H7 (cell line): Measurements from ENCODE around the gene NOA1. TPM values are rescaled to one million over a fixed set of nuclear protein-coding genes. Genes with fewer than 3 reads are reported as not detected.

Experiments
- DNase-seq: peaks from one replicate; pipeline ENCODE4 v3.0.0; 2012
- H3K27me3 ChIP-seq: 2 replicates; pipeline ENCODE4 v1.6.0; 2011; ENCODE audit warnings: mild to moderate bottlenecking, low read length; ENCODE audit not compliant: control insufficient read depth, insufficient read depth
- H3K36me3 ChIP-seq: replicated peaks from 2 replicates; pipeline ENCODE4 v1.5.1; 2011; ENCODE audit warnings: low read length; ENCODE audit not compliant: control insufficient read depth, insufficient read depth
- H3K4me3 ChIP-seq: 2 replicates; pipeline ENCODE4 v1.5.1; 2011; ENCODE audit warnings: low read depth, mild to moderate bottlenecking, control low read depth, low read length, moderate library complexity; ENCODE audit not compliant: insufficient read depth
- total RNA-seq: library from RNA; depleted of rRNA; stranded (reverse); fragments of >200 nt; shearing (Covaris generic); gene quantifications from 2 replicates; pipeline ENCODE4 v1.2.3, GENCODE V29; 2014; rRNA removed

NOA1 gene
- 38.8 and 51.7 TPM in 2 replicates for total RNA-seq

DNA sequence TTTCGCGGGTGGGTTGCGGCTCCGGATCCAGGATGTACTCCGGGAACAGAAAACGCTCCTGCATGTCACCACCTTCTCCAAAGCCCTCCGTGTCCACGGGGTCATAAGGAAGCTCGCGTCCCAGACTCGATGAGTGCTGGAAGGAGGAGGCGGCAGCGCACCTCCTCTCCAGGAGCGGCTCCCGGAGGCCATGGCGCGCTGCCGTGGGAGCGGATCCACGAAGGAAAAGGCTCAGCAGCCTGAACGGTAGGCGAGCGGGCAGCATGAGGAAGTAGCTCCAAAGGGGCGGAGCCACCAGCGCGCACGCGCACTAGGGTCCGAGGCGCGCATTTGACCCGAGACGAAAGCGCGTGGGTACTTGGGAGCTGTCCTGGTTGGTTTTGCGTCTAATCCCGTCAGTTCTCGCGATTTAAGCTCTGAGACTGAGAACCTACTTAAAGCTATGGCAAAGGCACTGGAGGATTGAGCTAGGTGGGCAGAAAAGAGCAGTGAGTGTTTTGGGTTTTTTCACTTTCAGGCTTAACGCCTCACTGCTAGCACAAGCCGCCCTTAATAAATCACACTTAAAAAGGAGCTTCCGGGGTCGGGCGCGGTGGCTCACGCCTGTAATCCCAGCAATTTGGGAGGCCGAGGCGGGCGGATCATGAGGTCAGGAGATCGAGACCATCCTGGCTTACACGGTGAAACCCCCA, at the start of gene NOA1:
TSS of gene NOA1 (minus strand) at position 286 of the 692 bp plus-strand sequence. CDS start at position 265, 21 bp downstream.
- Histone ChIP-seq H3K4me3 (peak within 1 kb of the TSS; percentile 89), H3K27me3 (no peaks in the 10 kb centered on the region), H3K36me3 (peaks cover 11% of the 10 kb centered on the region)
- DNase-seq = peak; percentile 95

DNA sequence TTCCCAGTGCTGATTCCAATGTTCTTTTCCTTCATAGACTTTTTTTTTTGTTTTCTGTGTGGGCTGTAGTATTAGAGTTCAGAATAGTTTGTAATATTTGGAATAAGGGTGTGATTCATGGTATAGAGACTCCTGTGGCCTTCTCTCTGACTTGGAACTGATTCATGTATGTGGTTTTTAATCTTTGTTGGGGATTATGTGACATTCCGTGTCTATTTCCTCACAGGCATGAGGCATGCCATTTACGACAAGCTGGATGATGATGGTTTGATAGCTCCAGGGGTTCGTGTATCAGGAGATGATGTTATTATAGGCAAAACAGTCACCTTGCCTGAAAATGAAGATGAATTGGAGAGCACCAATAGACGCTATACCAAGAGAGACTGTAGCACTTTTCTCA, 45.7 kb upstream of the NOA1 start:
- peaks cover 19% of the 10 kb centered on the region for H3K36me3 ChIP-seq
- H3K27me3 ChIP-seq = no peaks in the 10 kb centered on the region
- no peak for DNase-seq
- no peak overlapping the region for H3K4me3 ChIP-seq

DNA sequence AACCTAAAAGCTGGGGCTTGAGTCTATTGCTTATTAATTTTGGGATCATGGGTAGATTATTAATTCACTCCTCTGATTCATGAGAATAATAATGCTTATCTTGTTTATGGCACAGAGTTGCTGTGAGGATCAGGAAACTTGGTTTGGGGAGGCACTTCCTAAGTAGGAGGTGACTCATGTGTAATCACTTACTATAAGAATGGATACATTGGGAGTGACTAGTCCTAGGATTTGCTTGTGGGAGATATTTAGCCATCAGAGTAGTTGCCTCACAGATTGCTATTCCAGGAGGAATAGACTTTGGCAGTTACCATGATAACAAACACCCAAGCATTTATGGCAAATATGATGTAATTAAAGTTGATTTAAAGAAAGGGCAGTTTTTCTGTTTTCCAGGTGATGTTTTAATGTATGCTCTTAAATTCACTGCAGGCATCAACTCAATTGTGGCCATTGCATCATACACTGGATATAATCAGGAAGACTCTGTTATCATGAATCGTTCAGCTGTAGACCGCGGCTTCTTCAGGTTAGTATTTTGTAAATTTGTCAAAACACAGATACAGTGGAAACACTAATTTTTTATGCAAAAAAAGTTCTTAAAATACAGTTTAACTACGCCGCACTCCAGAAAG, 43.2 kb upstream of the NOA1 start:
- no peak overlapping the region for H3K4me3 ChIP-seq
- peaks cover 28% of the 10 kb centered on the region for H3K36me3 ChIP-seq
- no peak for DNase-seq
- no peaks in the 10 kb centered on the region for H3K27me3 ChIP-seq

DNA sequence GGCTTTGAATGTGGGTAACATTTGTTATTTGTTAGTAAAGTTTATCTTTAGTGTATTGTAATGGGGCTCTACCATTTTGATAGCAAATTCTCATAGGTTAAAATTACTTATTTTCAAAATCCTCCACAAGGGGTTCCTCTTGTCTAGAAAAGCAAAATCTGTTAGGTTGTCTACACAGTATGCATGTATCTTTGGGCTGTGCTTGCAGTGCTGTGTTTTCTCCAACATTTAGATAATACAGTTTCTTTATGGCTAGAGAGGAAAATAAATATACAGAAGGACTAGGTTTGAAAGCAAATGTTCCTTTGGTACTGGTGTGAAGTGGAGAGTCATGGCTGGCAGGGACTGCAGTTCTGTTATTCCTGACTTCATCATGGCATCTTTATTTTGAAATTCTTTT, 41.6 kb upstream of the NOA1 start:
- no peak for DNase-seq
- Histone ChIP-seq H3K4me3 (no peak overlapping the region), H3K36me3 (peaks cover 24% of the 10 kb centered on the region), H3K27me3 (no peaks in the 10 kb centered on the region)

DNA sequence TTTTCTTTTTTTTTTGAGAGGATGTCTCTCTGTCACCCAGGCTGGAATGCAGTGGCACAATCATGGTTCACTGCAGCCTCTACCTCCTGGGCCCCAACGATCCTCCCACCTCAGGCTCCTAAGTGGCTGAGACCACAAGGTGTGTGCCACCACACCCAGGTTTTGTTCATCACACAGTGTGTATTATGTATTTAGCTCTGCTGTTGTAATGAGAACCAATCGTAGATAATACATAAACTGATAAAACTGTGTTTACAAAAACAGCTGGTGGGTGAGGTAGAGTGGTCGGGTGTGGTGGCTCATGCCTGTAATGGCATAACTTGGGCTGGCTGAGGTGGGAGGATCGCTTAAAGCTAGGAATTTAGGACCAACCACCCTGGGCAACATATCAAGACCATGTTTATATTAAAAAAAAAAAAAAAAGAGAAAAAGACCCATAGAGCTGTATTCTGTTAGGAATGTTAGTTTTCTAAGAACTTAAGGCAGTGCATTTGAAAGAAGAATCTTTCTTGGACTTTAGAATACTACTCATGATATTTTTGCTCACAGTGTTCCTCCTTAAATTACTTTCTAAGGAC, 36.2 kb upstream of the NOA1 start:
- no peaks in the 10 kb centered on the region for H3K27me3 ChIP-seq
- peaks cover 23% of the 10 kb centered on the region for H3K36me3 ChIP-seq
- H3K4me3 ChIP-seq = no peak overlapping the region
- no peak for DNase-seq

DNA sequence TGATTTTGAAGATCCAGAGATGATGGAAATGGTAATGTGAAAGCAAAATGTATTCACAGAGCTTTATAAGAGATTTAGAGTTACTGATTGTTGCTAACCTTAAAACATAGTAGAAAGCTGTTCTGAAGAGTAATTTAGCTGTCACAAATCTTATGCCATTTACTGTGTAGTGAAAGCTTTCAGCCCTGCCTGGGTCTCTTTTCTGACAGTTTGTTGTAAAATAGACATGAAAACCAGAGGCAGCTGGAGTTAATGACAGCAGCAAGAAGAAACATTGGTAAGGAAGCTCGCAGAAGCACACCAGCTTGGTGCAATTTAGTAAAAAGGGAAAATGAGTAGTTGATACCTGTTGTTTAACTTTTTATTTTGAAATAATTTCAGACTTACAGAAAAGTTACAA, 22.3 kb upstream of the NOA1 start:
- DNase-seq = no peak
- Histone ChIP-seq H3K27me3 (no peaks in the 10 kb centered on the region), H3K36me3 (peaks cover 21% of the 10 kb centered on the region), H3K4me3 (no peak overlapping the region)

DNA sequence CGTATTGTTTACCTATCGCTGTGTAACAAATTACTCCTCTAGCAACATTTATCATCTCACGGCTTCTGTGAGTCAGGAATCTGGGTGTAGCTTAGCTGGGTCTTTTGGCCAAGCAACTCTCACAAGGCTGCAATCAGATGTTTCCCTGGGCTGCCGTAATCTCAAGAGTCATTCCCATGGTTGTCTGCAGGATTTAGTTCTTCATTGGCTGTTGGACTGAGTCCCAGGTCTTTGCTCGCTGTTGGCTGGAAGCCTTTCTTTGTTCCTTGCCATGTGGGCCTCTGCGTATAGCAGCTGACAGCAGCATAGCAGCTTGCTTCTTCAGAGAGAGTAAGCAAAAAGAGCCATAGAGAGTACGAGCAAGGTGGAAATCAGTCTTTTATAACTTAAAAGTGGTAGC, 18.1 kb upstream of the NOA1 start:
- H3K27me3 ChIP-seq = no peaks in the 10 kb centered on the region
- no peak overlapping the region for H3K4me3 ChIP-seq
- no peak for DNase-seq
- H3K36me3 ChIP-seq = peaks cover 18% of the 10 kb centered on the region

DNA sequence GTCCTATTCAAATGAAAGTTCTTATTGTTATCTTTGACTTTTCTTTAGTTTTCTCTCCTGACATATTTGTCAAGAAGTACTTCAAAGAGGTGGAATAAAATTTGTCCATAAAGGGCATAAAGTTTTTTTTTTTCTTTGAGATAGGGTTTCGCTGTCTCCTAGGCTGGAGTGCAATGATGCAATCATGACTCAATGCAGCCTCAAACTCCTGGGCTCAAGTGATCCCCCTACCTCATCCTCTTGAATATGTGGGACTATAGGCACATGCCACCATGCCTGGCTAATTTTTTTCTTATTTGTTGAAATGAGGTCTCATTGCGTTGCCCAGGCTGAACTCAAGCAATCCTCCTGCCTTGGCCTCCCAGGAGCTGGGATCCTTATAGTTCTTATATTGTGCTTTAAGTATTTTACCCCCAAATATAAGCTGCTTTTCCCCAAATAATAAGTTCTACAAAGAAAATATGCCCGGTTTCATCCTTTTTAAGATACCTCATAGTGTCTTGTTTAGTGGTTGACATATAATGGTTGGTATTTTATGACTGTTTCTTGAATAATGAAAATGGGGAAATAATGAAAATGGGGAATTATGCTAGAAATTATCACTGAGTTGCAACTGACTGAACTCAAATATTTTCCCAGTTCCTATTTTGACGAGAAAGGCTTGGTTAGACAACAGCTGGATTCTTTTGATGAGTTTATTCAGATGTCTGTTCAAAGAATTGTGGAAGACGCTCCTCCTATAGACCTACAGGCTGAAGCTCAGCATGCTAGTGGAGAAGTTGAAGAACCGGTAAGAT, 12.9 kb upstream of the NOA1 start:
- no peak overlapping the region for H3K4me3 ChIP-seq
- no peak for DNase-seq
- peaks cover 7% of the 10 kb centered on the region for H3K36me3 ChIP-seq
- H3K27me3 ChIP-seq = no peaks in the 10 kb centered on the region

DNA sequence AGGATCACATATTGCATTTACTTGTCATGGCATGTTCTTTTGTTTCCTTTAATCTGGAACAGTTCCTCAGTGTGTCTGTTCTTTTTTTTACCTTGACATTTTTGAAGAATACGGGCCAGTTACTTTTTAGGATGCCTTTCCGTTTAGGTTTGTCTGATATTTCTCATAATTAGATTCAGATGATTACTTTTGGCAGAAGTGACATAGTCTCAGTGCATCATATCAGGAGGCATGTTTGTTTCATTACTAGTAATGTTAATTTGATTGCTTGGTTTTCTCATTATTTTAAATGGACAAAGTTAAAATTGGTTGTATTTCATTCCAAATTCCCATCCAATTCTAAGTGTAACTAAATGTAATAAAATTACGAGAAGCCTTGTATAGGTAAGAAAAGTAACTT, 9.5 kb upstream of the NOA1 start:
- Histone ChIP-seq H3K4me3 (no peak overlapping the region), H3K27me3 (no peaks in the 10 kb centered on the region), H3K36me3 (peaks cover 4% of the 10 kb centered on the region)
- DNase-seq = no peak

DNA sequence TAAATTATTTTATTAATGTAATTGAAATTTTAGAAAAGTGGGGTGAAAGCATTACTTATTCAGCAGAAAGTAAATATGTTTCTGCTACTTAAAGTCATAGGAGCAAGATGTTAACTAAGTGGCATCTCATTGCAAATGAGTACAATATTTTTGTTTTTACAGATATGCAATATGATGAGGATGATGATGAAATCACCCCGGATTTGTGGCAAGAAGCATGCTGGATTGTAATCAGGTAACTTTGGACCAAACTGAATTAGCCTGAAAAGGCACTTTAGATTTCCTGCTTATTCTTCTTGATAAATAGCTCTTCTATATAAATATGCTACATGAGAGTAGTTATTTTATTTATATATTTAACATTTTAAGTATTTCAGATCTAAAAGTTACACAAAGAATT, 8.8 kb upstream of the NOA1 start:
- H3K27me3 ChIP-seq = no peaks in the 10 kb centered on the region
- no peak for DNase-seq

DNA sequence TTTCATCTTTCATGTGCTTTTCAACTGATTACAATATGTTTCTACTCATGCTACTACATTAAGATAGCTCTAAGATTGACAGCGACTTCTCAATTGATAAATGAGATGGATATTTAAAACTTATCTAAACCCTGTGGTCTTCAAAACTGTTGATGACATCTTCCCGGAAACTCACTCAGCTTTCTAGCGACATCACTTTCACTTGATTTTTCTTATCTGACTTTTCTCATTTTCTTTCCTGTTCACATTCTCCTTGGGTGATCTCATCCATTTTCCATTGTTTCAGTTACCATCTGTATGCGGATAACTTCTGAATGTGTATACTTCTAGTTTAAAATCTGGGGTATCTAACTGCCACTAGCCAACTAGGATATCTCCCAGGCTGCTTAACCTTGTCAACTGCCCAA, 4.4 kb upstream of the NOA1 start:
- Histone ChIP-seq H3K27me3 (no peaks in the 10 kb centered on the region), H3K4me3 (no peak overlapping the region), H3K36me3 (peaks cover 2% of the 10 kb centered on the region; the same call in 1 of the 2 replicates)
- DNase-seq = no peak

More for the DNA sequence above, 8.8 kb upstream of the NOA1 start:
- no peak overlapping the region for H3K4me3 ChIP-seq
- H3K36me3 ChIP-seq = peaks cover 4% of the 10 kb centered on the region

DNA sequence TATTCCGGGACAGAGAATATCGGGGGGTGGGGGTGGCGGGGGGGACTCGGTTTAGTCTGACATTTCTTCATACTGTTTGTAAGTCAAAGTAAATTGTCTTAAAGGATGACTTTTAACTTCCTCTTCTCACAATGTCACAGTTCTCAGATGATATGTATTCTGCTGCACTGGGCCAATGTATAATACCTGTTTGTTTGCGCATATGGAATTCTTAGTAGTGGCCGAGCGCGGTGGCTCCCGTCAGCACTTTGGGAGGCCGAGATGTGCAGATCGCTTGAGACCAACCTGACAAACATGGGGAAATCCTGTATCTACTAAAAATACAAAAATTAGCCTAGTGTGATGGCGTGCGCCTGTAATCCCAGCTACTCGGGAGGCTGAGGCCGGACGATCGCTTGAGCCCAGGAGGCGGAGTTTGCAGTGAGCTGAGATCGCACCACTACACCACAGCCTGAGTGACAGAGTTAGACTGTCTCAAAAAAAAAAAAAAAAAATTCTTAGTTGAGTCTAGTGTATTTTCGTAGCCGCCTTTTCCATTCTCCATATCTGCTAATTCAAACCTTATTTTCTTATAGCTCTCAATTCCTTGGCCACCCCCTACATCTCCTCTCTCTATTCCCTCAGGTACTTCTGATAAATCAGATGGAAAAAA, 2.1 kb upstream of the NOA1 start:
- Histone ChIP-seq H3K27me3 (no peaks in the 10 kb centered on the region), H3K36me3 (no peaks in the 10 kb centered on the region), H3K4me3 (peak overlapping the region; percentile 89)
- no peak for DNase-seq

DNA sequence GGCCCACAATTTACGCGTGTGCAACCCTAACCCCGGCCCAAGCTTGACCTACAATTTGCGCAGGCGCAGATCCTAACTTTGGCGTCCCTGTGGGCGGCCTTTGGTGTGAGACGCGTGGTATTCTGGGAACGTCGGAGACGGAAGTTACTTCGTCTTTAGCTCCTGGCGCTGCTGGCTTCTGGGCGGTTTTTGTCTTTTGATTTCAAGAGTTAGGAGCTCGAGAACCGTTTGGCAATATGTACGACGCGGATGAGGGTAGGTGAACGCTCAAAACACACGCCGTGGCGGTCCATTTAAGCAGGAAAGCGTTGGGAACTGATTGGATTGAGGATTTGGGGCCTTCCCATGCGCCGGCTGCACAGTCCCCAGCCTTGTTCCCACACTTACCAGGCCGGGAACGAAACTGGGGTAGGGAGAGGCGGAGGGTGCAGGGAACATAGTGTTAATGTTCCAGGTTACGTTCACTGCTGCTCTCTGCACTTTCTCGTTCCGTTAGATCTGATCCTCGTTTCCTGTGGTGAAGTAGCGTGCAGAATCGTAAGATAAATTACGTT, 1.4 kb upstream of the NOA1 start, which contains the start of gene POLR2B:
TSS of gene POLR2B (plus strand) at position 147 of the 554 bp plus-strand sequence. CDS start at position 237, 90 bp downstream.
- H3K27me3 ChIP-seq = no peaks in the 10 kb centered on the region

DNA sequence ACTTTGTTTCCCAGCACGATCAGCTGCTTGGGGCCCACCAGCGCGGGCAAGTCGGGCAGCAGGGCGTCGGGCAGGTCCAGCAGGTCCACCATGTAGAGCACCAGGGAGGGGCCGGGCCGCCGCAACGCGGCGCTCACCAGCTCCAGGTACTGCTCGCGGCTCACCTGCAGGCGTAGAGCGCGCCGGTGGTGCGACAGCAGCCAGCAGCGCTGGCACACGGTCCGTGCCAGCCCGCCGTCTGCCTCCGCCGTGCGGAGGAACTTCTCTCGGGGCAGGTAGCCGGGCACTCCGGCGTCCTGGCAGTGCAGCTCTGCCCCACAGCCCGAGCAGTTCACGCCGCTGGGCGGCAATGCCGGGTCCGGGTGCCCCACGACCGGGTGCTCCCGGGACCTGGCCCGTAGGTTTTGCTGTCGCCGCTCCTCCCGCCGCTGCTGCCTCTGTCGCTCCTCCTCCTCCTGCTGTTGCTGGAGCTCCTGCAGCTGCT, 527 bp downstream of the NOA1 start:
- peak; percentile 85 for DNase-seq
- Histone ChIP-seq H3K27me3 (no peaks in the 10 kb centered on the region), H3K4me3 (peak overlapping the region; percentile 89), H3K36me3 (peaks cover 14% of the 10 kb centered on the region)

More for the DNA sequence above, 1.4 kb upstream of the NOA1 start, which contains the start of gene POLR2B:
- Histone ChIP-seq H3K4me3 (peak within 1 kb of the TSS; percentile 89), H3K36me3 (no peaks in the 10 kb centered on the region)
- peak; percentile 88 for DNase-seq
